HUES64 (cell line): Measurements from ENCODE around the gene BRINP3.

Source experiments
- H3K27ac ChIP-seq: 2 replicates; pipeline ENCODE4 v1.7.0; 2013; ENCODE audit warnings: low read depth, low read length, inconsistent platforms
- H3K27me3 ChIP-seq: 2 replicates; pipeline ENCODE4 v1.6.1; 2013; ENCODE audit warnings: mild to moderate bottlenecking, low read length; ENCODE audit not compliant: insufficient read depth
- H3K36me3 ChIP-seq: 2 replicates; pipeline ENCODE4 v1.6.1; 2013; ENCODE audit warnings: mild to moderate bottlenecking, low read length; ENCODE audit not compliant: insufficient read depth
- H3K4me1 ChIP-seq: 2 replicates; pipeline ENCODE4 v1.6.1; 2013; ENCODE audit warnings: mild to moderate bottlenecking, low read length, moderate library complexity; ENCODE audit not compliant: insufficient read depth
- H3K4me3 ChIP-seq: 2 replicates; pipeline ENCODE4 v1.5.1; 2013; ENCODE audit warnings: mild to moderate bottlenecking, low read length, moderate library complexity
- H3K9ac ChIP-seq: 2 replicates; pipeline ENCODE4 v1.6.1; 2013; ENCODE audit warnings: mild to moderate bottlenecking, low read depth, low read length
- H3K9me3 ChIP-seq: 2 replicates; pipeline ENCODE4 v1.6.1; 2013; ENCODE audit warnings: low read depth, low read length; ENCODE audit not compliant: insufficient read depth
- WGBS: fragments of 150-250, 120-280 bp; methylation state at CpG from one replicate; pipeline ENCODE4 v1.1.7; 2013; ENCODE audit warnings: missing lambda C conversion rate; 5-methylcytosine and 5-hydroxymethylcytosine counted together

The BRINP3 gene

GRCh38 chr1:190453550-190453949 is 24.1 kb downstream of the BRINP3 start:
- Histone ChIP-seq H3K9me3 (no peaks in the 10 kb centered on the region), H3K4me3 (no peak overlapping the region), H3K9ac (no peak overlapping the region), H3K4me1 (no peaks in the 10 kb centered on the region), H3K27ac (no peak overlapping the region), H3K27me3 (no peaks in the 10 kb centered on the region), H3K36me3 (no peaks in the 10 kb centered on the region)

- no peaks in the 10 kb centered on the region for H3K36me3 ChIP-seq
- H3K27ac ChIP-seq: no peak overlapping the region
- H3K27me3 ChIP-seq: no peaks in the 10 kb centered on the region
- H3K4me3 ChIP-seq: no peak overlapping the region
- H3K9ac ChIP-seq: no peak overlapping the region
- H3K9me3 ChIP-seq: no peaks in the 10 kb centered on the region
- 95% methylated on average over 16 of the region's 17 CpGs for WGBS
- H3K4me1 ChIP-seq: no peaks in the 10 kb centered on the region
Measured at GRCh38 chr1:190452272-190452848, 25.3 kb downstream of the BRINP3 start.

- H3K27me3 ChIP-seq: no peaks in the 10 kb centered on the region
- no peak overlapping the region for H3K9ac ChIP-seq
- peaks cover 7% of the 10 kb centered on the region; the same call in 1 of the 2 replicates for H3K4me1 ChIP-seq
- WGBS: 95% methylated on average over 12 of the region's 12 CpGs
- H3K4me3 ChIP-seq: no peak overlapping the region
- H3K27ac ChIP-seq: no peak overlapping the region
- H3K36me3 ChIP-seq: no peaks in the 10 kb centered on the region
- no peaks in the 10 kb centered on the region for H3K9me3 ChIP-seq
Measured at GRCh38 chr1:190444464-190444863, 33.2 kb downstream of the BRINP3 start.

- H3K36me3 ChIP-seq: no peaks in the 10 kb centered on the region
- H3K9me3 ChIP-seq: no peaks in the 10 kb centered on the region
- no peak overlapping the region for H3K4me3 ChIP-seq
- H3K27ac ChIP-seq: no peak overlapping the region
- H3K27me3 ChIP-seq: no peaks in the 10 kb centered on the region
- no peak overlapping the region for H3K9ac ChIP-seq
- WGBS: 87% methylated on average over 2 of the region's 2 CpGs
- H3K4me1 ChIP-seq: peaks cover 7% of the 10 kb centered on the region; the same call in 1 of the 2 replicates
Measured at GRCh38 chr1:190439447-190439846, 38.2 kb downstream of the BRINP3 start.

- Histone ChIP-seq H3K36me3 (no peaks in the 10 kb centered on the region), H3K27me3 (no peaks in the 10 kb centered on the region), H3K27ac (no peak overlapping the region), H3K9ac (no peak overlapping the region), H3K9me3 (no peaks in the 10 kb centered on the region), H3K4me1 (no peaks in the 10 kb centered on the region), H3K4me3 (no peak overlapping the region)
- no CpG with 5 or more reads among the region's 1 CpG for WGBS
Measured at GRCh38 chr1:190436615-190437014, 41.0 kb downstream of the BRINP3 start.

GRCh38 chr1:190429932-190430331 is 47.7 kb downstream of the BRINP3 start:
- Histone ChIP-seq H3K9ac (no peak overlapping the region), H3K36me3 (no peaks in the 10 kb centered on the region), H3K4me1 (no peaks in the 10 kb centered on the region), H3K4me3 (no peak overlapping the region), H3K9me3 (no peaks in the 10 kb centered on the region), H3K27ac (no peak overlapping the region), H3K27me3 (no peaks in the 10 kb centered on the region)
- WGBS: 100% methylated on average over 1 of the region's 2 CpGs

GRCh38 chr1:190429141-190429540 is 48.5 kb downstream of the BRINP3 start:
- H3K36me3 ChIP-seq: no peaks in the 10 kb centered on the region
- H3K9me3 ChIP-seq: no peaks in the 10 kb centered on the region
- no peaks in the 10 kb centered on the region for H3K4me1 ChIP-seq
- H3K9ac ChIP-seq: no peak overlapping the region
- no peak overlapping the region for H3K4me3 ChIP-seq
- H3K27ac ChIP-seq: no peak overlapping the region
- no peaks in the 10 kb centered on the region for H3K27me3 ChIP-seq

GRCh38 chr1:190416239-190416638 is 61.4 kb downstream of the BRINP3 start:
- no CpG with 5 or more reads among the region's 1 CpG for WGBS
- Histone ChIP-seq H3K9me3 (no peaks in the 10 kb centered on the region), H3K4me1 (no peaks in the 10 kb centered on the region), H3K36me3 (no peaks in the 10 kb centered on the region), H3K27me3 (no peaks in the 10 kb centered on the region), H3K4me3 (no peak overlapping the region), H3K27ac (no peak overlapping the region), H3K9ac (no peak overlapping the region)

- H3K27ac ChIP-seq: no peak overlapping the region
Measured at GRCh38 chr1:190413142-190413541, 64.5 kb downstream of the BRINP3 start.

GRCh38 chr1:190403402-190403801 is 74.3 kb downstream of the BRINP3 start:
- WGBS: 91% methylated on average over 3 of the region's 3 CpGs
- Histone ChIP-seq H3K9me3 (no peaks in the 10 kb centered on the region), H3K27me3 (no peaks in the 10 kb centered on the region), H3K4me3 (no peak overlapping the region), H3K9ac (no peak overlapping the region), H3K4me1 (no peaks in the 10 kb centered on the region), H3K36me3 (no peaks in the 10 kb centered on the region), H3K27ac (no peak overlapping the region)

More at GRCh38 chr1:190413142-190413541, 64.5 kb downstream of the BRINP3 start:
- 100% methylated on average over 2 of the region's 3 CpGs for WGBS
- H3K36me3 ChIP-seq: no peaks in the 10 kb centered on the region
- no peaks in the 10 kb centered on the region for H3K4me1 ChIP-seq
- H3K4me3 ChIP-seq: no peak overlapping the region
- no peaks in the 10 kb centered on the region for H3K9me3 ChIP-seq
- no peak overlapping the region for H3K9ac ChIP-seq
- no peaks in the 10 kb centered on the region for H3K27me3 ChIP-seq

- Histone ChIP-seq H3K27me3 (no peaks in the 10 kb centered on the region), H3K9ac (no peak overlapping the region), H3K9me3 (no peaks in the 10 kb centered on the region), H3K4me1 (no peaks in the 10 kb centered on the region), H3K27ac (no peak overlapping the region), H3K36me3 (no peaks in the 10 kb centered on the region), H3K4me3 (no peak overlapping the region)
- WGBS: no CpG with 5 or more reads among the region's 3 CpGs
Measured at GRCh38 chr1:190399233-190399632, 78.4 kb downstream of the BRINP3 start.

- Histone ChIP-seq H3K4me3 (no peak overlapping the region), H3K9me3 (no peaks in the 10 kb centered on the region), H3K36me3 (no peaks in the 10 kb centered on the region), H3K4me1 (no peaks in the 10 kb centered on the region), H3K9ac (no peak overlapping the region), H3K27me3 (no peaks in the 10 kb centered on the region), H3K27ac (no peak overlapping the region)
- 87% methylated on average over 5 of the region's 6 CpGs for WGBS
Measured at GRCh38 chr1:190391582-190391981, 86.1 kb downstream of the BRINP3 start.
